Measurements from ENCODE around the gene NTRK2. TPM values are rescaled to one million over a fixed set of nuclear protein-coding genes. Genes with fewer than 3 reads are reported as not detected.
"Not testable (repeated sequence)": the region's sequence is repeated elsewhere in the genome, so short reads cannot be mapped to it uniquely, and the experiment has no call there.

Gene NTRK2
- polyA plus RNA-seq, 1 donor (not counting 4 experiments of a cell fraction or from before 2014, with no cell fraction given), result 0.08 TPM

DNA sequence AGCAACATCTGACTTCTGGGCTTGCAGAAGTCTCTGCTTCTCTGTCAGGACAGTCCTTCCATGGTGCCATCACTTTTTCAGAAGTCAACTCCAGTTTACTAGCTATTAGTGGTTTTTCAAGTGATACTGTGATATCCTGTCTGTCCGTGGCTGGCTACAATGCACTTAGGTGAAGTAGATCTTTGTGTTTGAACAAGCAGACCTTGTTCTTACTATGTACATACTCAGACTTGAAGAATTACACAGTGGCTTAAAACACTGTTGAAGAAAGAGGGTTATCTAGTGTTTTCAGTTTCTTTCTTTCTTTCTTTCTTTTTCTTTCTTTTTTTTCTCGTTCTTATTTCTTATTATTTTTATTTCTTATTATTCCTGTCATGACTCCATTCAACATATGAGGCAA, 228.7 kb downstream of the NTRK2 start:
- TF ChIP-seq, protein P1, sequence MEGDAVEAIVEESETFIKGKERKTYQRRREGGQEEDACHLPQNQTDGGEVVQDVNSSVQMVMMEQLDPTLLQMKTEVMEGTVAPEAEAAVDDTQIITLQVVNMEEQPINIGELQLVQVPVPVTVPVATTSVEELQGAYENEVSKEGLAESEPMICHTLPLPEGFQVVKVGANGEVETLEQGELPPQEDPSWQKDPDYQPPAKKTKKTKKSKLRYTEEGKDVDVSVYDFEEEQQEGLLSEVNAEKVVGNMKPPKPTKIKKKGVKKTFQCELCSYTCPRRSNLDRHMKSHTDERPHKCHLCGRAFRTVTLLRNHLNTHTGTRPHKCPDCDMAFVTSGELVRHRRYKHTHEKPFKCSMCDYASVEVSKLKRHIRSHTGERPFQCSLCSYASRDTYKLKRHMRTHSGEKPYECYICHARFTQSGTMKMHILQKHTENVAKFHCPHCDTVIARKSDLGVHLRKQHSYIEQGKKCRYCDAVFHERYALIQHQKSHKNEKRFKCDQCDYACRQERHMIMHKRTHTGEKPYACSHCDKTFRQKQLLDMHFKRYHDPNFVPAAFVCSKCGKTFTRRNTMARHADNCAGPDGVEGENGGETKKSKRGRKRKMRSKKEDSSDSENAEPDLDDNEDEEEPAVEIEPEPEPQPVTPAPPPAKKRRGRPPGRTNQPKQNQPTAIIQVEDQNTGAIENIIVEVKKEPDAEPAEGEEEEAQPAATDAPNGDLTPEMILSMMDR (optimal IDR thresholded peaks at IDR 0.05 in 1 of 3, IDR thresholded peaks at IDR 0.05 in 1 of 3, conservative IDR thresholded peaks at IDR 0.05 in 1 of 3; ENCODE audit: extremely low read depth in 1 of 3, insufficient read depth in 2 of 3, low read length in 3 of 3), result no peak
- TF ChIP-seq EZH2 (IDR thresholded peaks at IDR 0.05; ENCODE audit: low read length), result no peak
- no peak overlapping the region for H3K9ac ChIP-seq (ENCODE audit: control insufficient read depth, extremely low read depth, insufficient read depth, low read length)
- FAIRE-seq (no peak), DNase-seq (ENCODE audit: low read depth, low spot score) (no peak)
- no peak overlapping the region for H3K27ac ChIP-seq (ENCODE audit: control insufficient read depth, insufficient read depth, low read length)
- H4K20me1 ChIP-seq (ENCODE audit: control insufficient read depth, extremely low read depth, insufficient read depth, low read length), result no peaks in the 10 kb centered on the region
- no peak overlapping the region for H3K4me2 ChIP-seq (ENCODE audit: control insufficient read depth, extremely low read depth, insufficient read depth, low read depth, low read length)
- no peak overlapping the region for H3K4me3 ChIP-seq (ENCODE audit: control insufficient read depth in 2 of 3, extremely low read depth in 1 of 3, insufficient read depth in 2 of 3, low read depth in 1 of 3, low read length in 3 of 3)
- no peaks in the 10 kb centered on the region for H3K9me3 ChIP-seq (ENCODE audit: control insufficient read depth, low read depth, low read length)
- dilution Hi-C loops (cut with MboI; ENCODE audit: extremely low pct_ligation_motif_present, low sequenced_read_pairs), result no loop called here
- no peaks in the 10 kb centered on the region for H3K79me2 ChIP-seq (ENCODE audit: control insufficient read depth, insufficient read depth, low read length)
- H3K27me3 ChIP-seq (ENCODE audit: control insufficient read depth, extremely low read depth, insufficient read depth, low read length), result no peaks in the 10 kb centered on the region
- H3K4me1 ChIP-seq (ENCODE audit: control insufficient read depth, extremely low read depth, insufficient read depth, low read length), result no peaks in the 10 kb centered on the region
- H3K9me1 ChIP-seq (ENCODE audit: control insufficient read depth, extremely low read depth, insufficient read depth, low read length), result no peaks in the 10 kb centered on the region
- H3K36me3 ChIP-seq (ENCODE audit: control insufficient read depth in 2 of 2, extremely low read depth in 1 of 2, insufficient read depth in 2 of 2, low read length in 2 of 2), result no peaks in the 10 kb centered on the region
- H2AFZ ChIP-seq (ENCODE audit: control insufficient read depth, low read length), result no peak overlapping the region

DNA sequence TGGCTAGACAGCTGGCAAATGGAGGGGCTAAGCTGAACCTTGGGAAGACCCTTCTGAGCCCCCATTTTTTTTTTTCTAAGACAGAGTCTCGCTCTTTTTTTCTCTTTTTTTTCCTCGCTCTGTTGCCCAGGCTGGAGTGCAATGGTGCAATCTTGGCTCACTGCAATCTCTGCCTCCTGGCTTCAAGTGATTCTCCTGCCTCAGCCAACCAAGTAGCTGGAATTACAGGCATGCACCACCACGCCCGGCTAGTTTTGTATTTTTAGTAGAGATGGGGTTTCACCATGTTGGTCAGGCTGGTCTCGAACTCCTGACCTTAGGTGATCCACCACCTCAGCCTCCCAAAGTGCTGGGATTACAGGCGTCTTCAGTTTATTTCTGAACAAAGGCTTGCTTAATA, 229.1 kb downstream of the NTRK2 start:
- H3K4me2 ChIP-seq (ENCODE audit: control insufficient read depth, extremely low read depth, insufficient read depth, low read depth, low read length); dilution Hi-C loops (cut with MboI; ENCODE audit: extremely low pct_ligation_motif_present, low sequenced_read_pairs): not testable (repeated sequence)

DNA sequence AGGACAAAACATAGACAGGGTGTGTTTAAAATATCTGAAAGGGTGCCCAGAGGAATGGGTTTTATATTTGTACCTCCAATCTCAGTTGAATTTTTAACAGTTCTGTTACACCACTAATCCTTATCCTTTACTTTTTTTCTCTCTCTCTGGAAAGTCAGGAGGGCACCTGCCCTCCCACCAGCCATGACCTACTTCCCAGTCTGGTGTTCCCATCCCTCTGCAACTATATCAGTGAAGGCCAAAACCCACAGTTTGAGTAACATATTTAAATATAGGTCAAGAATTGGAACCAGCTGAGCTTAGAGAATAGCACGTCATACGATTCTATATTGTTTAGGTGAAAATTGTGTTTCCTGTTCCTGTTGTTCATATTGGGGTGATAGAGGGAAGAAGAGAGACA, 229.8 kb downstream of the NTRK2 start:
- Histone ChIP-seq H2AFZ (ENCODE audit: control insufficient read depth, low read length) (no peak overlapping the region), H3K4me3 (ENCODE audit: control insufficient read depth in 2 of 3, extremely low read depth in 1 of 3, insufficient read depth in 2 of 3, low read depth in 1 of 3, low read length in 3 of 3) (no peak overlapping the region), H3K27me3 (ENCODE audit: control insufficient read depth, extremely low read depth, insufficient read depth, low read length) (no peaks in the 10 kb centered on the region), H3K9me3 (ENCODE audit: control insufficient read depth, low read depth, low read length) (no peaks in the 10 kb centered on the region), H3K27ac (ENCODE audit: control insufficient read depth, insufficient read depth, low read length) (no peak overlapping the region), H3K9me1 (ENCODE audit: control insufficient read depth, extremely low read depth, insufficient read depth, low read length) (no peaks in the 10 kb centered on the region), H3K36me3 (ENCODE audit: control insufficient read depth in 2 of 2, extremely low read depth in 1 of 2, insufficient read depth in 2 of 2, low read length in 2 of 2) (no peaks in the 10 kb centered on the region), H3K4me1 (ENCODE audit: control insufficient read depth, extremely low read depth, insufficient read depth, low read length) (no peaks in the 10 kb centered on the region), H3K9ac (ENCODE audit: control insufficient read depth, extremely low read depth, insufficient read depth, low read length) (no peak overlapping the region), H3K4me2 (ENCODE audit: control insufficient read depth, extremely low read depth, insufficient read depth, low read depth, low read length) (no peak overlapping the region), H4K20me1 (ENCODE audit: control insufficient read depth, extremely low read depth, insufficient read depth, low read length) (no peaks in the 10 kb centered on the region), H3K79me2 (ENCODE audit: control insufficient read depth, insufficient read depth, low read length) (no peaks in the 10 kb centered on the region)
- DNase-seq (ENCODE audit: low read depth, low spot score) (no peak), FAIRE-seq (no peak)
- no peak for TF ChIP-seq EZH2 (IDR thresholded peaks at IDR 0.05; ENCODE audit: low read length)
- TF ChIP-seq, protein P1 (optimal IDR thresholded peaks at IDR 0.05 in 1 of 3, IDR thresholded peaks at IDR 0.05 in 1 of 3, conservative IDR thresholded peaks at IDR 0.05 in 1 of 3; ENCODE audit: extremely low read depth in 1 of 3, insufficient read depth in 2 of 3, low read length in 3 of 3), result no peak
- dilution Hi-C loops (cut with MboI; ENCODE audit: extremely low pct_ligation_motif_present, low sequenced_read_pairs), result no loop called here

More for the DNA sequence above, 229.1 kb downstream of the NTRK2 start:
- H3K9me3 ChIP-seq (ENCODE audit: control insufficient read depth, low read depth, low read length); H3K9me1 ChIP-seq (ENCODE audit: control insufficient read depth, extremely low read depth, insufficient read depth, low read length); H2AFZ ChIP-seq (ENCODE audit: control insufficient read depth, low read length); FAIRE-seq; DNase-seq (ENCODE audit: low read depth, low spot score); H4K20me1 ChIP-seq (ENCODE audit: control insufficient read depth, extremely low read depth, insufficient read depth, low read length); H3K36me3 ChIP-seq (ENCODE audit: control insufficient read depth in 2 of 2, extremely low read depth in 1 of 2, insufficient read depth in 2 of 2, low read length in 2 of 2); H3K79me2 ChIP-seq (ENCODE audit: control insufficient read depth, insufficient read depth, low read length); H3K27ac ChIP-seq (ENCODE audit: control insufficient read depth, insufficient read depth, low read length); H3K4me1 ChIP-seq (ENCODE audit: control insufficient read depth, extremely low read depth, insufficient read depth, low read length); H3K9ac ChIP-seq (ENCODE audit: control insufficient read depth, extremely low read depth, insufficient read depth, low read length); H3K27me3 ChIP-seq (ENCODE audit: control insufficient read depth, extremely low read depth, insufficient read depth, low read length); H3K4me3 ChIP-seq (ENCODE audit: control insufficient read depth in 2 of 3, extremely low read depth in 1 of 3, insufficient read depth in 2 of 3, low read depth in 1 of 3, low read length in 3 of 3): not testable (repeated sequence)
